Neural crest cell (in vitro differentiated cells): ENCODE results near the gene COPS6. TPM values are rescaled to one million over a fixed set of nuclear protein-coding genes. Genes with fewer than 3 reads are reported as not detected.

Experiments used
- DNase-seq: peaks from one replicate; pipeline ENCODE4 v3.0.0; 2021; ENCODE audit warnings: low read depth, mixed read lengths, low spot score
- H3K27ac Mint-ChIP-seq: one replicate; pipeline ENCODE4 v1.8.0; 2021; ENCODE audit warnings: mild to moderate bottlenecking, mixed read lengths; ENCODE audit not compliant: unreplicated experiment
- H3K27me3 Mint-ChIP-seq: 2 replicates; pipeline ENCODE4 v1.8.0; 2021; ENCODE audit warnings: low read depth, mild to moderate bottlenecking, mixed read lengths
- H3K36me3 Mint-ChIP-seq: 2 replicates; pipeline ENCODE4 v1.8.0; 2021; ENCODE audit warnings: low read depth, mild to moderate bottlenecking, mixed read lengths
- H3K4me1 Mint-ChIP-seq: 2 replicates; pipeline ENCODE4 v1.8.0; 2021; ENCODE audit warnings: mixed read lengths
- H3K4me3 Mint-ChIP-seq: one replicate; pipeline ENCODE4 v1.8.0; 2021; ENCODE audit warnings: mild to moderate bottlenecking, mixed read lengths
- H3K9me3 Mint-ChIP-seq: 2 replicates; pipeline ENCODE4 v1.8.0; 2021; ENCODE audit warnings: mixed read lengths
- total RNA-seq: library from RNA; stranded (reverse); gene quantifications from 2 replicates; pipeline ENCODE4 v1.2.1, GENCODE V29; 2021
- TF ChIP-seq, protein P1 (sequence below): fragments of 200-600 bp; sonication (generic); conservative IDR thresholded peaks from 2 replicates; pipeline ENCODE4 v1.5.0; 2021; ENCODE audit warnings: antibody characterized with exemption, mild to moderate bottlenecking

COPS6 gene
- total RNA-seq, 1 donor from 2014 or later, result 160 TPM

DNA sequence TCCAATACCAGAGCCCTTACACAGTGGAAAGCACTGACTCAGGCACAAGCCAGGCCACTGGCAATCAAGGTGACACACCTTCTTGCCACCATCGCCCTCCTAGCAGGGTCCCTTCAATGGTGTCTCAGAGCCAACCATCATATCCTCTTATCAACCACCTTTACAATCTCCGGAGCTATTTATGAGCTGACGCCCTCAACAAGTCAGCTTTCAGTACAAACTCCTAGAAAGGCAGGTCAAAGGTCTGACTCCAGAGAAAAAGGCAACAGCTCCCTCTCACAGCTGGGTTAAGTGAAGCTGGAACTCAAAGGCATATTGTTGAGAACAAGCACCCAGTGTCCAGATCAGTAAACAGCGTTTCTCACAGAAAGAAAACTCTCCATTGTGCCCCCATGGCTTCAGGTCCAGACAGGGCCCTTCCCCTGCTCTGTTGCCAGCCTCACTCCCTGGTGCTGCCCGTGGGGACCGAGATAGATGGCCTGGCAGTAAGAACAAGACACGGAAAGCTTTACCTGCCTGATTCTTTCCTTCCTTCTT, 9.7 kb upstream of the COPS6 start:
- Mint-ChIP-seq H3K4me3 (peak overlapping the region; percentile 97), H3K9me3 (peaks cover 3% of the 10 kb centered on the region), H3K27me3 (peaks cover 12% of the 10 kb centered on the region), H3K4me1 (peaks cover 45% of the 10 kb centered on the region), H3K27ac (peak overlapping the region; percentile 93), H3K36me3 (peaks cover 48% of the 10 kb centered on the region)
- TF ChIP-seq, protein P1, sequence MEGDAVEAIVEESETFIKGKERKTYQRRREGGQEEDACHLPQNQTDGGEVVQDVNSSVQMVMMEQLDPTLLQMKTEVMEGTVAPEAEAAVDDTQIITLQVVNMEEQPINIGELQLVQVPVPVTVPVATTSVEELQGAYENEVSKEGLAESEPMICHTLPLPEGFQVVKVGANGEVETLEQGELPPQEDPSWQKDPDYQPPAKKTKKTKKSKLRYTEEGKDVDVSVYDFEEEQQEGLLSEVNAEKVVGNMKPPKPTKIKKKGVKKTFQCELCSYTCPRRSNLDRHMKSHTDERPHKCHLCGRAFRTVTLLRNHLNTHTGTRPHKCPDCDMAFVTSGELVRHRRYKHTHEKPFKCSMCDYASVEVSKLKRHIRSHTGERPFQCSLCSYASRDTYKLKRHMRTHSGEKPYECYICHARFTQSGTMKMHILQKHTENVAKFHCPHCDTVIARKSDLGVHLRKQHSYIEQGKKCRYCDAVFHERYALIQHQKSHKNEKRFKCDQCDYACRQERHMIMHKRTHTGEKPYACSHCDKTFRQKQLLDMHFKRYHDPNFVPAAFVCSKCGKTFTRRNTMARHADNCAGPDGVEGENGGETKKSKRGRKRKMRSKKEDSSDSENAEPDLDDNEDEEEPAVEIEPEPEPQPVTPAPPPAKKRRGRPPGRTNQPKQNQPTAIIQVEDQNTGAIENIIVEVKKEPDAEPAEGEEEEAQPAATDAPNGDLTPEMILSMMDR, result no peak
- peak; percentile 21 for DNase-seq

GRCh38 chr7:100080907-100081534, 7.7 kb upstream of the COPS6 start:
- Mint-ChIP-seq H3K27me3 (peaks cover 29% of the 10 kb centered on the region), H3K27ac (peak overlapping the region; percentile 99), H3K4me1 (peaks cover 45% of the 10 kb centered on the region), H3K9me3 (peaks cover 3% of the 10 kb centered on the region), H3K4me3 (peak overlapping the region; percentile 97), H3K36me3 (peaks cover 29% of the 10 kb centered on the region)
- TF ChIP-seq, protein P1, result no peak
- DNase-seq, result no peak

DNA sequence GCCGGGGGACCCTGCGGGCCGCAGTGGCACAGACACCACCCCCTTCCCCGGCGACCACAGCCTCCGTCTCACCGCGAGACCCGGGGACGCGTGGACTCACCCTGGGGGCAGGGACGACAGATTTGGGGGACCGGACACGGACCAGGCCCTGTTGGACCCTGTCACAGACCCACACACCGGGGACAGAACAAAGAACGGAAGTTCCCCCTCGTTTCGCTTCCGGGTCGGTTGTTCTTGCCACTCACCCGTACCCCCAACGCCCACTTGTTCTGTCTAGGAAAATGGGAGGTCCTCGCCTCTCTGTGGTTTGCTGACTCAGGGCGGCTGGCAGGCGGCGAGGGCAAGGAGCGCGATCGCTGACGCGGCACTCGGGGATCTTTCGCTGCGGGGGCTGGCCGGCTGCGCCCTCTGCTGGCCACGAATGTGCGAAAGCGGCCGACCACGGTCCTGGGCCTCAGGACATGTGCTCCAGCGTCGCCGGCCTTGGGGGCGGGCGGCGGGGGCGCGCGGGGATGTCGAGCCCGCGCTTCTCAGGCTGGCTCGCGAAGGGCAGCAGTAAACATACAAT, 7.2 kb upstream of the COPS6 start, which contains the start of gene ZNF3:
Gene ZNF3, minus strand, starts transcription at position 189 of the 568 bp plus-strand sequence. CDS start 4,366 bp downstream, outside the sequence.
- DNase-seq, result peak; percentile 99
- Mint-ChIP-seq H3K4me1 (peaks cover 45% of the 10 kb centered on the region), H3K4me3 (peak within 1 kb of the TSS; percentile 97), H3K27me3 (peaks cover 30% of the 10 kb centered on the region), H3K36me3 (peaks cover 23% of the 10 kb centered on the region), H3K27ac (peak within 1 kb of the TSS; percentile 99), H3K9me3 (peaks cover 3% of the 10 kb centered on the region)
- TF ChIP-seq, protein P1, result peak; percentile 98

- Mint-ChIP-seq H3K9me3 (no peaks in the 10 kb centered on the region), H3K36me3 (peaks cover 16% of the 10 kb centered on the region), H3K27ac (no peak overlapping the region), H3K4me3 (peak overlapping the region; percentile 97), H3K27me3 (peaks cover 33% of the 10 kb centered on the region), H3K4me1 (peaks cover 44% of the 10 kb centered on the region)
- TF ChIP-seq, protein P1, result no peak
- DNase-seq, result no peak
These were observed 5.8 kb upstream of the COPS6 start for GRCh38 chr7:100082978-100083377.

DNA sequence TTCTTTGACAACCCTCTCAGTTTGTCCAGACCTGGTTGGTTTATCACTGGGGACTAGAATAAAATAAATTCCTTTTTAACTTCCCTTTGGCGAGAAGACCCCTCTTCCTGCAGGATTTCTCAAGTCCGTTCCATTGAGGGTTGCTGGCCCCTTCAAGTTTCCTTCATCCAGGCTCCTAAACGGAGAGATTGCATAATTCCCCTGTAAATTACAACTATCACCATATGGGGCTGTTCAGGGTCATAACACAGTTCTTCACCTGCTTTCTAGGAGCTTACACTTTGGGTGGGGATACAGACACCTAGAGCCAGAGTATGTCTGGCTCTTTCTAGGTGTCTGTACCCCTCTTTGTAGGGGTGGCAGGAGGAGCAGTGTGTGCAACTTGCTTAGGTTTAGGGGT, 3.3 kb upstream of the COPS6 start:
- Mint-ChIP-seq H3K27me3 (peaks cover 39% of the 10 kb centered on the region), H3K4me1 (peaks cover 42% of the 10 kb centered on the region), H3K36me3 (peaks cover 3% of the 10 kb centered on the region), H3K9me3 (no peaks in the 10 kb centered on the region), H3K4me3 (peak overlapping the region; percentile 64), H3K27ac (no peak overlapping the region)
- TF ChIP-seq, protein P1, result no peak
- no peak for DNase-seq
